Hepatocyte (in vitro differentiated cells): ENCODE results near the gene SCYGR6. TPM values are rescaled to one million over a fixed set of nuclear protein-coding genes. Genes with fewer than 3 reads are reported as not detected.

Source experiments
- DNase-seq: peaks from one replicate; pipeline ENCODE4 v3.0.0-alpha.2; 2016; ENCODE audit warnings: low spot score
- H2AFZ ChIP-seq: fragments of 200-600 bp; sonication (generic); 2 replicates; pipeline ENCODE4 v1.6.0; 2016; ENCODE audit warnings: antibody characterized with exemption, mild to moderate bottlenecking
- H3K27ac ChIP-seq: fragments of 200-600 bp; sonication (generic); 2 replicates; pipeline ENCODE4 v1.5.1; 2016; ENCODE audit warnings: mild to moderate bottlenecking
- H3K27me3 ChIP-seq: fragments of 200-600 bp; sonication (generic); 2 replicates; pipeline ENCODE4 v1.6.1; 2016
- H3K36me3 ChIP-seq: fragments of 200-600 bp; sonication (generic); replicated peaks from 2 replicates; pipeline ENCODE4 v1.5.1; 2016; ENCODE audit warnings: low read depth; ENCODE audit not compliant: insufficient read depth
- H3K4me1 ChIP-seq: fragments of 200-600 bp; sonication (generic); 2 replicates; pipeline ENCODE4 v1.5.1; 2016; ENCODE audit warnings: mild to moderate bottlenecking, moderate library complexity; ENCODE audit not compliant: insufficient read depth
- H3K4me2 ChIP-seq: fragments of 200-600 bp; sonication (generic); 2 replicates; pipeline ENCODE4 v1.6.0; 2016
- H3K4me3 ChIP-seq: fragments of 200-600 bp; sonication (generic); 2 replicates; pipeline ENCODE4 v1.5.1; 2016; ENCODE audit warnings: mild to moderate bottlenecking
- H3K79me2 ChIP-seq: fragments of 200-600 bp; sonication (generic); 2 replicates; pipeline ENCODE4 v1.6.0; 2017; ENCODE audit warnings: mild to moderate bottlenecking
- H3K9me2 ChIP-seq: fragments of 200-600 bp; sonication (generic); replicated peaks from 2 replicates; pipeline ENCODE4 v1.6.0; 2017; ENCODE audit warnings: mild to moderate bottlenecking; ENCODE audit not compliant: insufficient read depth
- H3K9me3 ChIP-seq: fragments of 200-600 bp; sonication (generic); 2 replicates; pipeline ENCODE4 v1.5.1; 2016; ENCODE audit warnings: low read depth, mild to moderate bottlenecking
- H4K20me1 ChIP-seq: fragments of 200-600 bp; sonication (generic); 2 replicates; pipeline ENCODE4 v1.6.0; 2016; ENCODE audit warnings: mild to moderate bottlenecking; ENCODE audit not compliant: insufficient read depth, poor library complexity, severe bottlenecking
- EZH2 ChIP-seq: fragments of 200-600 bp; sonication (generic); IDR thresholded peaks from 2 replicates; pipeline ENCODE4 v1.6.1; 2016; ENCODE audit warnings: antibody characterized with exemption, mild to moderate bottlenecking, borderline replicate concordance
- EZH2phosphoT487 ChIP-seq: fragments of 200-600 bp; sonication (generic); IDR thresholded peaks from one replicate; pipeline ENCODE4 v1.6.1; 2018; ENCODE audit warnings: antibody characterized with exemption, mild to moderate bottlenecking, low read depth, moderate library complexity; ENCODE audit not compliant: unreplicated experiment, severe bottlenecking
- WGBS: methylation state at CpG from one replicate; pipeline ENCODE4 v1.1.6; 2016; ENCODE audit warnings: low lambda C conversion rate; ENCODE audit errors: missing lambda C conversion rate; 5-methylcytosine and 5-hydroxymethylcytosine counted together
- polyA plus RNA-seq: library from polyadenylated mRNA; unstranded; fragments of >200 nt; fragmentation: Nextera tagmentation; extraction: Ambion mirVana; gene quantifications from 2 replicates; pipeline ENCODE4 v1.2.1, GENCODE V29; 2016
- total RNA-seq: library from RNA; depleted of rRNA; stranded (reverse); fragments of >200 nt; gene quantifications from 2 replicates; pipeline ENCODE4 v1.2.3, GENCODE V29; 2014
- TF ChIP-seq, protein P1 (sequence below): fragments of 200-600 bp; sonication (generic); IDR thresholded peaks from 2 replicates; pipeline ENCODE4 v1.5.1; 2016; ENCODE audit warnings: antibody characterized with exemption, mild to moderate bottlenecking; ENCODE audit not compliant: poor library complexity

The SCYGR6 gene
- total and polyA plus RNA-seq, 2 experiments from 2014 or later = not detected

DNA sequence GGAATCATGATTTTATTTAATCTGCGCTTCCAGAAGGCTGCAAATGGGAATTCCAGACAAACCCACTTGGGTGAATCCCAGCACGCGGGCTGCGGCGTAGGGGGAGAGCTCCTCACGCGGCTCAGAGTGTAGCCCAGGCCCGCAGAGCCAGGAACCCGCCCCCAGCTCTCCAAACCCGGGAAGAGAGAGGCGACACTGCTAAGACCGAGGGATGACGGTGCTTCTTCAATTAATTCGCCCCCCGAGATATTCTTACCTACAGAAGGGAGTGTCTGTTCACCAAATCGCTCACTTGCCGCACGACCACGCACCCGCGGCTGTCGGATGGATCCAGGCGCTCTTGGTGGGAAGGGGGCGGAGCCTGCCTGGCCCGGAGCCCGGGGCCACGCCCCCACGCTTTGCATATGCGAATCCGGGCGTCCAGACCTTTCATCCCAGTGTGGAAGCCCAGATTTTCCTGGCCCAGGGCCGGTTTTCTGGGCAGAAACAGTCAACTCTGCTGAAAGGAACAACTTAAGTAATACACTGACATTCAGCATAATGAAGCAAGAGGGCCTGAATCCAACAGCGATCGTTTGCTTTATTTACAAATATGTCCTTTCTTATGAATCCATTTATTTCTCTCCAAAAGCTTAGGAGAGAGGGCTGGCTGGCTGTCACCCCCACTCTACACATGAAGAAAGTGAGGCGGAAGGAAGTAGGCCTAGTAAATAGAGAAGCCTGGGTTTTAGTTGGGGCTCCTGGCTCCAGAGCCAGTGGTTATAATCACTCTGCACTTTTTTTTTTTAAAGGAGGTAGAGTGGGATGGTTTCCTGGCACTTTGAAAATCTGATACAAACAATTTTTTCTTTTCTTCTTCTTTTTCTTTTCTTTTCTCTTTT, 6.6 kb downstream of the SCYGR6 start, which contains the start of gene SLC19A3:
SLC19A3 (minus strand) TSS at position 342 of the 881 bp plus-strand sequence. CDS start 15,710 bp downstream, outside the sequence.
- H3K4me2 ChIP-seq = peak within 1 kb of the TSS; percentile 74
- peak within 1 kb of the TSS; percentile 48 for H2AFZ ChIP-seq
- H4K20me1 ChIP-seq = no peaks in the 10 kb centered on the region
- no peaks in the 10 kb centered on the region for H3K36me3 ChIP-seq
- TF ChIP-seq EZH2 (no peak), EZH2phosphoT487 (no peak)
- TF ChIP-seq, protein P1, sequence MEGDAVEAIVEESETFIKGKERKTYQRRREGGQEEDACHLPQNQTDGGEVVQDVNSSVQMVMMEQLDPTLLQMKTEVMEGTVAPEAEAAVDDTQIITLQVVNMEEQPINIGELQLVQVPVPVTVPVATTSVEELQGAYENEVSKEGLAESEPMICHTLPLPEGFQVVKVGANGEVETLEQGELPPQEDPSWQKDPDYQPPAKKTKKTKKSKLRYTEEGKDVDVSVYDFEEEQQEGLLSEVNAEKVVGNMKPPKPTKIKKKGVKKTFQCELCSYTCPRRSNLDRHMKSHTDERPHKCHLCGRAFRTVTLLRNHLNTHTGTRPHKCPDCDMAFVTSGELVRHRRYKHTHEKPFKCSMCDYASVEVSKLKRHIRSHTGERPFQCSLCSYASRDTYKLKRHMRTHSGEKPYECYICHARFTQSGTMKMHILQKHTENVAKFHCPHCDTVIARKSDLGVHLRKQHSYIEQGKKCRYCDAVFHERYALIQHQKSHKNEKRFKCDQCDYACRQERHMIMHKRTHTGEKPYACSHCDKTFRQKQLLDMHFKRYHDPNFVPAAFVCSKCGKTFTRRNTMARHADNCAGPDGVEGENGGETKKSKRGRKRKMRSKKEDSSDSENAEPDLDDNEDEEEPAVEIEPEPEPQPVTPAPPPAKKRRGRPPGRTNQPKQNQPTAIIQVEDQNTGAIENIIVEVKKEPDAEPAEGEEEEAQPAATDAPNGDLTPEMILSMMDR = no peak
- H3K27ac ChIP-seq = peak within 1 kb of the TSS; percentile 82
- H3K79me2 ChIP-seq = peaks cover 11% of the 10 kb centered on the region
- no peaks in the 10 kb centered on the region for H3K27me3 ChIP-seq
- peak; percentile 95 for DNase-seq
- peak within 1 kb of the TSS; percentile 34 for H3K4me3 ChIP-seq
- peaks cover 13% of the 10 kb centered on the region for H3K4me1 ChIP-seq
- H3K9me3 ChIP-seq = no peaks in the 10 kb centered on the region
- no peaks in the 10 kb centered on the region for H3K9me2 ChIP-seq
- WGBS = 8% methylated on average over 35 of the region's 35 CpGs

DNA sequence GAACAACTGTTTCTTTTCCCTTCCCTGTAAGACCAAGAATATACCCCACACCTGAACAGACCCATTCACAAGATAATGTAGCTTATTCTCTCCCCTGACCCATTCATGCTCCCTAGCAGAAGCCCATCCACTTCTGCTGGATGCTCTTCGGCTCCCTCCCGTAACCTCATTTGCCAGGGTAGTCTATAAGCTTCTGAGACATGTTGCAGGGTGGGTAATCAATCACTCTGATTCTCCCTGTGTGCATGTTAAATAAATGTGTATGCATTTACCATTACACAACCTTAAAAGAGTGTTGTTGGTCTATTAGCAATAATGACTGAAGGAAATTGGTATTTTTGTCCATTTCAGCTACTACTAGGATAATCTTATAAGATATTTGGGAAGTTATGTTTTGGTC, 8.1 kb downstream of the SCYGR6 start:
- H3K27me3 ChIP-seq = no peaks in the 10 kb centered on the region
- no peaks in the 10 kb centered on the region for H4K20me1 ChIP-seq
- no peak overlapping the region for H2AFZ ChIP-seq
- no peaks in the 10 kb centered on the region for H3K36me3 ChIP-seq
- no peaks in the 10 kb centered on the region for H3K9me2 ChIP-seq
- TF ChIP-seq, protein P1 = no peak
- TF ChIP-seq EZH2 (no peak), EZH2phosphoT487 (no peak)
- H3K4me3 ChIP-seq = no peak overlapping the region
- H3K4me2 ChIP-seq = peak overlapping the region; percentile 74
- WGBS = 84% methylated on average over 2 of the region's 2 CpGs
- DNase-seq = no peak
- peaks cover 23% of the 10 kb centered on the region for H3K79me2 ChIP-seq
- H3K9me3 ChIP-seq = no peaks in the 10 kb centered on the region
- H3K27ac ChIP-seq = no peak overlapping the region
- H3K4me1 ChIP-seq = peaks cover 8% of the 10 kb centered on the region

DNA sequence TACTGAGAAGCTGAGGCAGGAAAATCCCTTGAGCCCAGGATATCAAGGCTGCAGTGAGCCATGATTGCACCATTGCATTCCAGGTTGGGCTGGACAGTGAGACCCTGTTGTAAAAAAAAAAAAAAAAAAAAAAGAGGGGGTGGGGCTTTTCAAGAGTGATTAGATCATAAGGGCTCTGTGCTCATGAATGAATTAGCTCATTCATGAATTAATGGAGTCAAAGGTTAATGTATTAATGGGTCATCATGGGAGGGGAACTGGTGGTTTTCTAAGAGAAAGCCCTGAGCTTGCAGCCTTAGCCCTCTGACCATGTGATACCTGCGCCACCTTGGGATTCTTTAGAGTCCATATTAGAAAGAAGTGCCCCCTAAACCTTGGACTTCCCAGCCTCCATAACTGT, 11.3 kb downstream of the SCYGR6 start:
- no peaks in the 10 kb centered on the region for H3K27me3 ChIP-seq
- peak overlapping the region; percentile 54 for H3K27ac ChIP-seq
- no peak overlapping the region for H3K4me2 ChIP-seq
- H3K4me1 ChIP-seq = peaks cover 2% of the 10 kb centered on the region
- DNase-seq = peak; percentile 32
- WGBS = 100% methylated on average over 1 of the region's 1 CpG
- H3K4me3 ChIP-seq = no peak overlapping the region
- H2AFZ ChIP-seq = no peak overlapping the region
- H4K20me1 ChIP-seq = no peaks in the 10 kb centered on the region
- TF ChIP-seq EZH2 (no peak), EZH2phosphoT487 (no peak)
- TF ChIP-seq, protein P1 = no peak
- H3K9me3 ChIP-seq = no peaks in the 10 kb centered on the region
- H3K9me2 ChIP-seq = no peaks in the 10 kb centered on the region
- peaks cover 38% of the 10 kb centered on the region for H3K79me2 ChIP-seq
- no peaks in the 10 kb centered on the region for H3K36me3 ChIP-seq
